ENCODE measurements around the gene GCLM.
"Not testable (repeated sequence)": the region's sequence is repeated elsewhere in the genome, so short reads cannot be mapped to it uniquely, and the experiment has no call there.

DNA sequence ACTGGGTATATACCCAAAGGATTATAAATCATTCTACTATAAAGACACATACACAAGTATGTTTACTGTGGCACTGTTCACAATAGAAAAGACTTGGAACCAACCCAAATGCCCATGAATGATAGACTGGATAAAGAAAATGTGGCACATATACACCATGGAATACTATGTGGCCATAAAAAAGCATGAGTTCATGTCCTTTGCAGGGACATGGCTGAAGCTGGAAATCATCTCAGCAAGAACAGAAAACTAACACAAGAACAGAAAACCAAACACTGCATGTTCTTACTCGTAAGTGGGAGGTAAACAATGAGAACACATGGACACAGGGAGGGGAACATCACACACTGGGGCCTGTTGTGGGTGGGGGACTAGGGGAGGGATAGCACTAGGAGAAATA lies 40.7 kb downstream of the GCLM start:
- not testable (repeated sequence) for TF ChIP-seq POLR2AphosphoS5 (IDR thresholded peaks at IDR 0.05; ENCODE audit: insufficient read depth, low read depth, low read length); POLR2A (IDR thresholded peaks at IDR 0.05; ENCODE audit: low read depth, low read length); EZH2 (IDR thresholded peaks at IDR 0.05; ENCODE audit: borderline replicate concordance, low read depth, low read length, severe bottlenecking); JUN (IDR thresholded peaks at IDR 0.05; ENCODE audit: borderline replicate concordance, insufficient read depth, insufficient read length, low read depth)
- TF ChIP-seq, protein P1, sequence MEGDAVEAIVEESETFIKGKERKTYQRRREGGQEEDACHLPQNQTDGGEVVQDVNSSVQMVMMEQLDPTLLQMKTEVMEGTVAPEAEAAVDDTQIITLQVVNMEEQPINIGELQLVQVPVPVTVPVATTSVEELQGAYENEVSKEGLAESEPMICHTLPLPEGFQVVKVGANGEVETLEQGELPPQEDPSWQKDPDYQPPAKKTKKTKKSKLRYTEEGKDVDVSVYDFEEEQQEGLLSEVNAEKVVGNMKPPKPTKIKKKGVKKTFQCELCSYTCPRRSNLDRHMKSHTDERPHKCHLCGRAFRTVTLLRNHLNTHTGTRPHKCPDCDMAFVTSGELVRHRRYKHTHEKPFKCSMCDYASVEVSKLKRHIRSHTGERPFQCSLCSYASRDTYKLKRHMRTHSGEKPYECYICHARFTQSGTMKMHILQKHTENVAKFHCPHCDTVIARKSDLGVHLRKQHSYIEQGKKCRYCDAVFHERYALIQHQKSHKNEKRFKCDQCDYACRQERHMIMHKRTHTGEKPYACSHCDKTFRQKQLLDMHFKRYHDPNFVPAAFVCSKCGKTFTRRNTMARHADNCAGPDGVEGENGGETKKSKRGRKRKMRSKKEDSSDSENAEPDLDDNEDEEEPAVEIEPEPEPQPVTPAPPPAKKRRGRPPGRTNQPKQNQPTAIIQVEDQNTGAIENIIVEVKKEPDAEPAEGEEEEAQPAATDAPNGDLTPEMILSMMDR (IDR thresholded peaks at IDR 0.05; ENCODE audit: extremely low read depth in 1 of 2, insufficient read depth in 1 of 2, low read depth in 1 of 2, low read length in 2 of 2) = not testable (repeated sequence)
